ENCODE data around the gene RASGRP1.

RASGRP1 gene

DNA sequence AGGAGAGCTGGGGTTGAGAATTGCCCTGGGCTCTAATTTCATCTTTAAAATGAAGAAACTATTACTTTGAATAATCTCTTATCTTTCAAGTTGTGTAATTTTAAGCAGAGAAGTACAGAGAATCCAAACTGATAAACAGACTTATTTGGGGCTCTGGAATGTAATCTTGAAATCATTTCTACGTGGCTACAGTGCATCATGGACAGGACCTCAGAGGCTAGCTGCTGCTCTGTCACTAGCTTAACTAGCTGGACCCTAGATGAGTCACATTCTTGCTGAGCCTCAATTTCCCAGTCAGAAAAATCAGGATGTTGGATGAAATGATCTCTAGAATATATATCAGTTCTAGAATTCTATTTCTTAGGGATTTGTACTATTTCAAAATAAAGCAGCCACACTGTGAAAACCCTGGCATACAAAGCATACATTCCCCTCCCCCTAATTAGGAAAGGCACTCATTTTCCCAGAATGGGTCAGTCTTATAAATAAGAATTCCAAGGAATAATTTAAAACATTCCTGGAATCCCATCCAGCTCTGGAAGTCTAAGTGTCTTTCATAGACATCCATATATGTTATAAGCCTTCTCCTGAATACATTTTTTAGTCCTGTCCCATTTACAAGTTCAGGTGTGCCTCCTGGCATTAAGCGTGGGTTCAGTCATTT lies 47.2 kb downstream of the RASGRP1 start:
- no peak for TF ChIP-seq GATA2 (IDR thresholded peaks at IDR 0.05; ENCODE audit: low read depth, low read length)
- no peak for TF ChIP-seq GATA3 (IDR thresholded peaks at IDR 0.05; ENCODE audit: low read depth, low read length)

DNA sequence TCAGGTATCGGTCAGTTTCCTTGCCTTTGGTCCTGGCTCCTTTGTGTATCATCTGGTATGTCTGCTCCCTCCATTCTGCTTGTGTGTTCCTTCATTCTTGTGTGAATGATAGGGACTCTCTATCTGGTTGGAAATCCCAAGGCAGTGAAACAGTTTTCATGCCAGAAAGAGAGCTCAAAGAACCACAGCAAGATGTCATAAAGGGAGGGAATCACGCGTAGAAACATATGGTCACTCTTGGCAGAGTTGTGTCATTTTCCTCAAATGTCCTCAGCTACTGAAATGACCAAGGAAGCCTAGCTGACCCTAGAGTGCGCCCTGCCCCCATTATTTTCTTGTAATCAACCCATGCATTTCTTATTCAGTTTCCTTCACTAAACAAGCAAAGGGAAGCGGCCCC lies 48.0 kb downstream of the RASGRP1 start:
- no peak for TF ChIP-seq GATA2 (IDR thresholded peaks at IDR 0.05; ENCODE audit: low read depth, low read length)
- TF ChIP-seq GATA3 (IDR thresholded peaks at IDR 0.05; ENCODE audit: low read depth, low read length): no peak

DNA sequence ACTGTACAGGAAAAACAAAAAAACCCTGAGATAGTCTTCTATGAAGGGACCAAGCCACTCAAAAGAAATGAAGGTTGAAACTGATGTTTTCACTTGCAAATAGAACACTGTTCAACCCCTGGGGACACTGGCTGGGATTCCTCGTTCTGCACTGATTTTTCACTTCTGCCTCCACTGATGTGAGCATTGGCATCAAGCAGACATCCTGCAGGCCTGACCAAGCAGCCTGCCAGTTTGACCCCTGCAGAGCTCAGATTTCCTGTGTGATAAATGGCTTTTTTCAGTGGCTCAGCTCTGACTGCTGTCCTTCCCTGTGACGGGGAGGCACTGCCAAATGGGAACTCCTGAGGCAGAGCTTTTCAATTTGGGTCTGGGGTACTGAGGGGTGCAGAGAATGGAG lies 50.0 kb downstream of the RASGRP1 start:
- TF ChIP-seq GATA3 (IDR thresholded peaks at IDR 0.05; ENCODE audit: low read depth, low read length) (peak; percentile 59; the same call in 1 of the 2 replicates), GATA2 (IDR thresholded peaks at IDR 0.05; ENCODE audit: low read depth, low read length) (peak; percentile 91)

DNA sequence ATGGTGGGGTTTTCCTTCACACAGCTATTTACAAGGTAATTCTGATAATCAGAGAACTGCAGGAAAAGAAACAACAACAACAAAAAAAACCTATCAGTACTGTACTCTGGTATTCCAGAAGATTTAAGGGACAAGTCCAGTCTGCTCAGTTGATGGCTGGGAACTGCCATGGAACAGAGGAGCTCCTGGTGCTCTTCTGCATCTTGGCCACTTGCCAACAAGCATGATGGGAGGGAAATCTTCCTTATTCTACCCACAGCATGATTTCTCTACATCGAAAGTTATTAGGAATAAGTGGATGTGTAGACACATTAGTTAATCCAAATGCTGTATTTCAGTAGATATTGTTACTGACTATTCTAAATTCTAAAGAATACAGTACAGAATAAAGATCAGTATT lies 51.7 kb downstream of the RASGRP1 start:
- TF ChIP-seq GATA3 (IDR thresholded peaks at IDR 0.05; ENCODE audit: low read depth, low read length): no peak
- no peak for TF ChIP-seq GATA2 (IDR thresholded peaks at IDR 0.05; ENCODE audit: low read depth, low read length)

DNA sequence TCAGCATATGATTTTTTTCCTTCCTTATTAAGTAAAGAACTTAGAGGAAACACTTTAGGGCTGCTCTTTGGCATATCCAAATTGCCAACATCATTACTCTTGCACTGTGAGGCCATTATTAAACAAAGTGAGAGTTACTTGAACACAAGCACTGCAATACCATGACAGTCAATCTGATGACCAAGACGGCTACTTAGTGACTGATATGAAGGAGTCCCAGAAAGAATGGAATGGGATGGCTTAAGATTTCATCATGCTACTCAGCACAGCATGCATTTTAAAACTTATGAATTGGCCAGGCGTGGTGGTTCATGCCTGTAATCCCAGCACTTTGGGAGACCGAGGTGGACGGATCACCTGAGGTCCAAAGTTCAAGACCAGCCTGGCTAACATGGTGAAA lies 55.5 kb downstream of the RASGRP1 start:
- TF ChIP-seq GATA2 (IDR thresholded peaks at IDR 0.05; ENCODE audit: low read depth, low read length): no peak

DNA sequence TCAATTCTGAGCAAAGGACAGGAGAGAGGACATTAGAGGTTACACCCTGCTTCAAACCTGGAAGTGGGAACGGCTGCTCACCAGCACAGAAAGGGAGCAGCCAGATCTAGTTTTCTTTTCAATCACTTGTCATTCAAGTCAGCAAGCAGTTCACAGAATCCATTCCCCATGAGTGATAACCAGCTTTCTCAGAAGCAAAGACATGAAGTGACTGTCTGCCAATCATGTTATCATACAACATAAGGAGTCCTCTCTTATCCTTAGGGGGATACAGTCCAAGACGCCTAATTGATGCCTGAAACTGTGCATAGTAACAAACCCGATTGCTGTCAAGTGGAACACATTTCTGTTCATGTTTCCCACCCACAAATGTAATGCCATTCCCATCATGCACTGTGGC lies 56.0 kb downstream of the RASGRP1 start:
- TF ChIP-seq GATA2 (IDR thresholded peaks at IDR 0.05; ENCODE audit: low read depth, low read length) (no peak), GATA3 (IDR thresholded peaks at IDR 0.05; ENCODE audit: low read depth, low read length) (no peak)

DNA sequence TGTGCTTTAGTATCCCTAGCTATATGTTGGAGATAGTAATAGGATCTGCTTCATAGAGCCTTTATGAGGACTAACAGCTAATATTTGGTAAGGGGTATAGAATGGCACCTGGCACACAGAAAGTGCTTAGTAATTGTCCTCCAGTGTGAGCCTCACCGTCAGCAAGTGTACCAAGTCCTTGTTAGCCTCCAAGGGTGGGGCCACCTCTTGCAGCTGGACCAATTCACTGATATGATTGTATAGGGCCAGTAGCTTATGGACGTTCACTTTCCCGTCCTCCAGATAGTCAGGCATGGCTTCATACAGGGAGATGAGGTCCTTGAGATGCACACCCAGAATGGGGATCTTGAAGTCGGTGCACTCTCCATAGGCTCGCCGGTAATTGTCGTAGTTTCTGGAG lies 57.0 kb downstream of the RASGRP1 start:
- no peak for TF ChIP-seq GATA3 (IDR thresholded peaks at IDR 0.05; ENCODE audit: low read depth, low read length)
- TF ChIP-seq GATA2 (IDR thresholded peaks at IDR 0.05; ENCODE audit: low read depth, low read length): no peak

DNA sequence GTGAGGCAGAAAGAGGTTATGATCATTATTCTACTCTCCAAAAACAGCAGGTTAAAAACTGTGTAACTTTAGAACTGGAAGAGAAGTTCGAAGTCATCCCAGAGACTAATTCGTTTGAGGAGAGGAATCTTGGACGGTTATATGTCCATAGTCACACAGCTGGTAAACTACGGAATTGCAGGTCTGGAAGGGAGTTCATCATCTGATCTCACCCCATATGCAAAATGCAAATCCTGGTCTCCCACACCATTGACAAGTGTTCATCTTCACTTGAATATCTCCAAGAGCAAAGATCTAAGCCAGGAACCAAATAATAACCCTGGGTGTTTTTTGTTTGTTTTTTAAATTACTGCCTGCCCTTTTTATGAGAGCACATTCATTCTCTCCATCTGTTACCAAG lies 57.6 kb downstream of the RASGRP1 start:
- no peak for TF ChIP-seq GATA2 (IDR thresholded peaks at IDR 0.05; ENCODE audit: low read depth, low read length)
- no peak for TF ChIP-seq GATA3 (IDR thresholded peaks at IDR 0.05; ENCODE audit: low read depth, low read length)

DNA sequence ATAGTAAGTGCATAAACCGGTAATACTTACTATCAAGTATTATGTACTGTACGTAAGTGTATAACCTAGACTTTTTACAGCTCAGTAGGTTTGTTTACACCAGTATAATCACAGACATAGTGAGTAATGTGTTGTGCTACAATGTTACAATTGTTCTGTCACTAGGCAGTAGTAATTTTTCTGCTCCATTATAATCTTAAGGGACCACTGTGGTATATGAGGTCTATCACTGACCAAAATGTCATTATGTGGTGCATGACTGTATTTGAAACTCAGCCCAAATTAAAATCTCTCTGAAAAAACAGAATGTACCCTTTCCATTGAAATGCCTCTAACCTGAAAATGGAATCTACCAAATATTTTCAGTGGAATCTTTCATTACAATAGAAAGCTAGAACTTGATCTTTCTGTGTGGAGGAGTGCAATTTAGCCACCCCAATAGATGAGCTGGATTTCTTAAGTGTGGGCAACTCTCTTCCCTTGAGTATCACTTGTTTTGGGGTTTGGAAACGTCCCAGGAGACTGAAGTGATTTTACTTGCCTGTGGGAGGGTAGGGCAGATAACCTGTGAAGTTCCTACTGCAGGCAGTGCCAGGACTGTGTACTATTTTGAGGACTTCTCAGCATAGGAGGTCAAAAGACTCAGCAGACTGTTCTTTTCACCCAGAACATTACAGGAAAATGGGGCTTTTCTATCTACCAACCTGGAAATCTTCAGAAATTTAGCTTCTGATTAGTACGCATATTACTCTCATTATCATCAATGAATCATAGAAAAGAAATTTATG lies 59.7 kb downstream of the RASGRP1 start:
- no peak for TF ChIP-seq GATA3 (IDR thresholded peaks at IDR 0.05; ENCODE audit: low read depth, low read length)
- no peak for TF ChIP-seq GATA2 (IDR thresholded peaks at IDR 0.05; ENCODE audit: low read depth, low read length)

DNA sequence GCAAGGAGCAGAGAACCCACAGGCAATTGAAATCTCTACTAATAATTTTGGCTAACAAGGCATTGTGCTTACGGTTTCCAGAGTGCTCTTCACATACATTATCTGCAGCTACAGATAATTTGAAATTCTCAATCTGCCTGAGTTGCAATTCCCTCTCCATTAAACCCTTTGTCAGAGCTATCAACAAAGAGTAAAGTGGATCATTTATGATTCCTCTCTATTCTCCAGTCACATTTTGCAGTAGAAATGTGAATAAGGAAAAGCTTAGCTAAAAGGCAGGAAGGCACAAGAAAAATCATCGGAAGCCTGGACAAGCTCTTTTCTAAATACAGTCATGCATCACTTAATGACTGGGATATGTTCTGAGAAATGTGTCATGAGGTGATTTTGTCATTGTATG lies 61.1 kb downstream of the RASGRP1 start:
- TF ChIP-seq GATA3 (IDR thresholded peaks at IDR 0.05; ENCODE audit: low read depth, low read length): no peak
- no peak for TF ChIP-seq GATA2 (IDR thresholded peaks at IDR 0.05; ENCODE audit: low read depth, low read length)

DNA sequence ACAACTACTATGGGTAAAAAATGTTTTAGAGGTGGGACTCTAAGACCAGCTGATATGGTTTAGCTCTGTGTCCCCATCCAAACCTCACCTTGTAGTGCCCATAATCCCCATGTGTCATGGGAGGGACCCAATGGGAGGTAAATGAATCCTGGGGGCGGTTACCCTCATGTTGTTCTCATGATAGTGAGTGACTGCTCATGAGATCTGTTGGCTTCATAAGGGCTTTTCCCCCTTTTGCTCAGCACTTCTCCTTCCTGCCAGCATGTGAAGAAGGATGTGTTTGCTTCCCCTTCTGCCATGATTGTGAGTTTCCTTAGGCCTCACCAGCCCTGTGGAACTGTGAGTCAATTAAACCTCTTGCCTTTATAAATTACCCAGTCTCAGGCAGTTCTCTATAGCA lies 65.0 kb downstream of the RASGRP1 start:
- no peak for TF ChIP-seq GATA3 (IDR thresholded peaks at IDR 0.05; ENCODE audit: low read depth, low read length)
- no peak for TF ChIP-seq GATA2 (IDR thresholded peaks at IDR 0.05; ENCODE audit: low read depth, low read length)

DNA sequence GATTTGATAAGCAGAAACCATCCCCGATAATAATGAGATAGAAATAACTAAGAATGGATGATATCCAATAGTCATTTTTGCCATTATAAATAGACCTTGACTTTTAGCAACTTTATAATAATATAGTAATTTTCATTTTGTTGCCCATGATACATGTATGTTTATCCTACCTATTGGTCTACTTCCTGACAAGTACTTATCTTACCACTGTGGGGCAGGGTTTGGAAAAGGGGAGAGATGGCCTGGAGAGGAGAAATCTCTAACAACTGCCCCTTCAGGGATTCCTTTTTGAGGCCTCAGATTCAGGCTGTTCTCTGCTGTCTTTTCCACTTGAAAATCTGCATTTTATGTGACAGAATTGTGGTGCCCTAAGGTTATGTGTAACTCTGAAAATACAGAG lies 68.5 kb downstream of the RASGRP1 start:
- TF ChIP-seq GATA3 (IDR thresholded peaks at IDR 0.05; ENCODE audit: low read depth, low read length) (no peak), GATA2 (IDR thresholded peaks at IDR 0.05; ENCODE audit: low read depth, low read length) (no peak)

DNA sequence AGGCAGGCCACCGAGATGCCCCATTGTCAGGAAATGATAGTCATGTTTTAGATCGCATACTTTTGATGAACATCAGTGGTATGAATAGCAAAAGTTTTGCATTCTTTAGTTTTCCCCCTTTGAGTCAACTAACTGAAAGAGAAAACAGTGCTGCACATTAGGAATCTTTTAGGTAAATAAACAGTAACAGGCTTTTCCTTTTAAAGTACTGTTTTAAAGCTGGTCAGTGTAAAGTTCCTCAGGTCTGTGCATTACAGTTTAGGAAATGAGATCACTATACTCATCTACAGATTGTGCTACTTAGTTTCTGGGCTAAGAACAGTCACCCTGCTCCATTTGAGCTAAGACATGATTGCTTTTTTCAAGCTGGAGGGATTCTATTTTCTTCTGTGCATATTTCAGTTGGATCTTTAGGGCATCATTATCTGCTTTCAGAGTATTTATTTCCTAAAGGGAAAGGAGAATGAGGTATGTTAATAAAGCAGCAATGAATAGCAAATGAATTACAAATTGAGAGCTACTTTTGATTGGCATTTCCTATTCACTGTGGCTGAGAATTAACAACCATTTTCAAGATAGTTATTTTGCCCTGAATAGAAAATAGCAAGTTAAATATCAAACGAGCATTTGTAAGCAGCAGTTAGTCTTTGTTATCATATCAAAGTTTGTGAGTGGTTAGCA lies 74.2 kb downstream of the RASGRP1 start:
- TF ChIP-seq GATA2 (IDR thresholded peaks at IDR 0.05; ENCODE audit: low read depth, low read length): no peak
- TF ChIP-seq GATA3 (IDR thresholded peaks at IDR 0.05; ENCODE audit: low read depth, low read length): no peak

DNA sequence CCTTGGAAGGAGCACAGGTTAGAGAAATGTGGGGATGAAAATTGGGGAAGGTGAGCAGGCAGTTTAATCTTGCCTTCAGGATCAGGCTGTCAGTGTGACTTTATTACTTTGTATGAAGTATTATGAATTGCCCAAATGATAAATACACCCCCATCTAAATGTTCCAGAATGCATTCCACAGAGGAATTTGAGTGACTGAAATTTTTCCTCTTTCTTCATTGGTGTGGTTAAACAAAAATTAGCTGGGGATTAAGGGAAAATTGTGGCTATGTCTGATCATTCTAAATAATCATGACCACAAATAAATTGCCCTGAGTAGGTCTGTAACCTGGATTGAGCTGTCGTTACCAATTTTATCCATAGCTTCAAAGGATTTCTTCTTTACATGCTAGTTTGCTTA lies 77.2 kb downstream of the RASGRP1 start:
- TF ChIP-seq GATA2 (IDR thresholded peaks at IDR 0.05; ENCODE audit: low read depth, low read length) (no peak), GATA3 (IDR thresholded peaks at IDR 0.05; ENCODE audit: low read depth, low read length) (no peak)

DNA sequence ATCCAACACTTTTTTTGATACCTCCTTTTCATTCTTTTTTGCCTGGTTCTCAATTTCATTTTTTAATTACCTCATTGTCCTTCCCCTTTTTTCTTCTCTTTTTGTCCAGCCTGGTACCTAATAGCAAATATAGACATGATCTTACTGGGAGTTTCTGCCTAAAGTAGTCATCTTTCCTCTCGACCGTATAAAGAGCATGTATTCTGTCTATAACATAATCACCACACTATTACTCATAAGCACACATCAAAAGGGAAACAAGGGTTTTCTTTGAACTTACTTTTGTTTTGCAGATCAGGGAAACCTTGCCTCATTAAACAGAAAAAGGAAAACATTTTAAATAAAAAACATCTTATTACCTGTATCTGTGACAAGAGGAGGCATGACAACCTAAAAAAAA lies 77.7 kb downstream of the RASGRP1 start:
- no peak for TF ChIP-seq GATA2 (IDR thresholded peaks at IDR 0.05; ENCODE audit: low read depth, low read length)
- TF ChIP-seq GATA3 (IDR thresholded peaks at IDR 0.05; ENCODE audit: low read depth, low read length): no peak
